ENCODE measurements around the gene ACP4.

- TF ChIP-seq EZH2 (IDR thresholded peaks at IDR 0.05; ENCODE audit: insufficient read depth, poor library complexity, severe bottlenecking) (no peak), EZH2phosphoT487 (IDR thresholded peaks at IDR 0.05; ENCODE audit: insufficient read depth, low read depth) (no peak)
Observed at GRCh38 chr19:50779504-50780457, 10.4 kb upstream of the ACP4 start.
